Measurements from ENCODE around the gene HTD2.

DNA sequence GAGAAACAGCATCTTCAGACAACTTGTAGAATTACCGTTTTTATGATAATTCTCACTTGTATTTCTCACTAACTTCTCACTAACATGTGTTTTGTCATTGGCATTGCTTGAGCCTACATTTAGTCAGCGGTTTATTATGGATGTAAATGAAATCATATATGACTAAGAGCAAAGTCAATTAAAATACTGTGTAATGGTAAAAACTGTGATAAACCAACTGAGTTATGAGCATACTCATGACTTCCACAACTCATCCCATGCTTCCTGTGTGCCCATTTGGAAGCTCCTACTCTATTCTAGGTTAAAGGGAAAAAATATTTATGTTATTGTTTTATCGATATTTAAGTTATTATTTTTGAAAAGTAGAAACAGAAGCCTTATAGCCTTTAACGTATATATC, 39.1 kb downstream of the HTD2 start:
- TF ChIP-seq, protein P1, sequence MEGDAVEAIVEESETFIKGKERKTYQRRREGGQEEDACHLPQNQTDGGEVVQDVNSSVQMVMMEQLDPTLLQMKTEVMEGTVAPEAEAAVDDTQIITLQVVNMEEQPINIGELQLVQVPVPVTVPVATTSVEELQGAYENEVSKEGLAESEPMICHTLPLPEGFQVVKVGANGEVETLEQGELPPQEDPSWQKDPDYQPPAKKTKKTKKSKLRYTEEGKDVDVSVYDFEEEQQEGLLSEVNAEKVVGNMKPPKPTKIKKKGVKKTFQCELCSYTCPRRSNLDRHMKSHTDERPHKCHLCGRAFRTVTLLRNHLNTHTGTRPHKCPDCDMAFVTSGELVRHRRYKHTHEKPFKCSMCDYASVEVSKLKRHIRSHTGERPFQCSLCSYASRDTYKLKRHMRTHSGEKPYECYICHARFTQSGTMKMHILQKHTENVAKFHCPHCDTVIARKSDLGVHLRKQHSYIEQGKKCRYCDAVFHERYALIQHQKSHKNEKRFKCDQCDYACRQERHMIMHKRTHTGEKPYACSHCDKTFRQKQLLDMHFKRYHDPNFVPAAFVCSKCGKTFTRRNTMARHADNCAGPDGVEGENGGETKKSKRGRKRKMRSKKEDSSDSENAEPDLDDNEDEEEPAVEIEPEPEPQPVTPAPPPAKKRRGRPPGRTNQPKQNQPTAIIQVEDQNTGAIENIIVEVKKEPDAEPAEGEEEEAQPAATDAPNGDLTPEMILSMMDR (IDR thresholded peaks at IDR 0.05) = no peak
- TF ChIP-seq MAX (IDR thresholded peaks at IDR 0.05; ENCODE audit: low read depth) (no peak), POLR2AphosphoS5 (IDR thresholded peaks at IDR 0.05; ENCODE audit: low read depth, low read length) (no peak), REST (IDR thresholded peaks at IDR 0.05; ENCODE audit: low read depth, low read length) (no peak), YY1 (IDR thresholded peaks at IDR 0.05; ENCODE audit: low read depth) (no peak), RCOR1 (IDR thresholded peaks at IDR 0.05; ENCODE audit: low read length) (no peak), JUND (IDR thresholded peaks at IDR 0.05) (no peak), EP300 (IDR thresholded peaks at IDR 0.05; ENCODE audit: borderline replicate concordance in 1 of 2, low read depth in 1 of 2, low read length in 1 of 2) (no peak), EZH2phosphoT487 (IDR thresholded peaks at IDR 0.05; ENCODE audit: borderline replicate concordance, low read depth) (no peak)
